Mucosa of stomach (tissue), 1 donor: ENCODE measurements around the gene POU2F3.

Experiments
- H3K27me3 ChIP-seq: one replicate; pipeline ENCODE4 v1.7.0; 2013; ENCODE audit warnings: mild to moderate bottlenecking, low read length; ENCODE audit not compliant: control insufficient read depth, insufficient read depth
- H3K36me3 ChIP-seq: one replicate; pipeline ENCODE4 v1.7.0; 2013; ENCODE audit warnings: low read length; ENCODE audit not compliant: control insufficient read depth, insufficient read depth
- H3K4me1 ChIP-seq: one replicate; pipeline ENCODE4 v1.7.0; 2013; ENCODE audit warnings: mild to moderate bottlenecking, low read length; ENCODE audit not compliant: control insufficient read depth, insufficient read depth
- H3K4me3 ChIP-seq: one replicate; pipeline ENCODE4 v1.7.0; 2013; ENCODE audit warnings: low read length
- H3K9ac ChIP-seq: one replicate; pipeline ENCODE4 v1.7.0; 2013; ENCODE audit warnings: mild to moderate bottlenecking, low read length, moderate library complexity
- H3K9me3 ChIP-seq: one replicate; pipeline ENCODE4 v1.7.0; 2013; ENCODE audit warnings: mild to moderate bottlenecking, low read length, moderate library complexity; ENCODE audit not compliant: control insufficient read depth
- donor health status: Pancreatic carcinoma.

Gene POU2F3

DNA sequence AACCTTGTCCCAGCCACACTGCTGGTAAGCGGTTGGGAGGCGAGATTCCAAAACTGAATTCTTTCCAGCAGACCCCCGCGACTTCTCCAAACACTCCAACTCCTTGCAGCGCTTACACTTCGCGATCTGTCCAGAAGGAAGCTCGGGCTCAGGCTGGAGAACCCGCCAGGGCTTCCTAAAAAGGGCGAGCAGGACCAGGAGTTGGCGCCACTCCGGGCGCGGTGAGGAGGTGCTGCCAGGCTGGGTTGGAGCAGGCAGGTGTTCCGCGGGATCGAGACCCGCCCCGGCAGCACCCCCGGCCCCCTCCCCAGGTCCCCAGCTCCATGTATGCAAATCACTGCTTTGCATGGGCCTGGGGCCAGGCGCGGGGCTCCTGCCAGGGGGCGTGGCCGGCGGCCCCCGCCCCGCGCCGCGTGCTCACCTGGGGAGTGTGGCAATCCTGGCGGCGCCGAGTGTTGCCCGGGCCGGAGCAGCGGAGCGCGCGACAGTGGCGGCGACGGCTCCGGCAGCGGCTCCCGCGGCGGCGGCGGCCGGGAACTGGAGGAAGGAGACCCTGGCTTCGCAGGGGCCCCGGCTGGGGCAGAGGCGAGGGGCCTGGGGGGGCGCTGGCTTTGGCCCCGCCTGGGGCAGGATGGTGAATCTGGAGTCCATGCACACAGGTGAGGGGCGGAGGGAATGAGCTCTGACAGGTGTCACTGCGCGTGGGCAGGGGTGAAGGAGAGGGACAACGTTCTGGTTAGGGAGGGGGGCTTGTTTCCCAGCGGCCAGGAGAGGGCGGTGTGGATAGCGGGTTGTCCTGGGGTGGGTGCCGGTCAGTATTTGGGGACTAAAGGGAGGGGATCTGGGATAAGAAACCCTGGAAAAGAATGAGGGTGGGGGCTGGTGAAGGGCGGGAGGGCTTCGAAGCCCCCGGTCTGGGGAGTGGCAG lies at the start of gene POU2F3:
TSS of gene POU2F3 (plus strand) at position 428 of the 928 bp plus-strand sequence. CDS start at position 632, 204 bp downstream.
- H3K27me3 ChIP-seq = peaks cover 43% of the 10 kb centered on the region

GRCh38 chr11:120191058-120191457 lies 48.9 kb upstream of the POU2F3 start:
- H3K4me1 ChIP-seq = peaks cover 40% of the 10 kb centered on the region

More for the DNA sequence above, at the start of gene POU2F3:
- Histone ChIP-seq H3K4me3 (no peak within 1 kb of the TSS), H3K9me3 (no peaks in the 10 kb centered on the region), H3K4me1 (peaks cover 7% of the 10 kb centered on the region), H3K9ac (no peak within 1 kb of the TSS), H3K36me3 (no peaks in the 10 kb centered on the region)

DNA sequence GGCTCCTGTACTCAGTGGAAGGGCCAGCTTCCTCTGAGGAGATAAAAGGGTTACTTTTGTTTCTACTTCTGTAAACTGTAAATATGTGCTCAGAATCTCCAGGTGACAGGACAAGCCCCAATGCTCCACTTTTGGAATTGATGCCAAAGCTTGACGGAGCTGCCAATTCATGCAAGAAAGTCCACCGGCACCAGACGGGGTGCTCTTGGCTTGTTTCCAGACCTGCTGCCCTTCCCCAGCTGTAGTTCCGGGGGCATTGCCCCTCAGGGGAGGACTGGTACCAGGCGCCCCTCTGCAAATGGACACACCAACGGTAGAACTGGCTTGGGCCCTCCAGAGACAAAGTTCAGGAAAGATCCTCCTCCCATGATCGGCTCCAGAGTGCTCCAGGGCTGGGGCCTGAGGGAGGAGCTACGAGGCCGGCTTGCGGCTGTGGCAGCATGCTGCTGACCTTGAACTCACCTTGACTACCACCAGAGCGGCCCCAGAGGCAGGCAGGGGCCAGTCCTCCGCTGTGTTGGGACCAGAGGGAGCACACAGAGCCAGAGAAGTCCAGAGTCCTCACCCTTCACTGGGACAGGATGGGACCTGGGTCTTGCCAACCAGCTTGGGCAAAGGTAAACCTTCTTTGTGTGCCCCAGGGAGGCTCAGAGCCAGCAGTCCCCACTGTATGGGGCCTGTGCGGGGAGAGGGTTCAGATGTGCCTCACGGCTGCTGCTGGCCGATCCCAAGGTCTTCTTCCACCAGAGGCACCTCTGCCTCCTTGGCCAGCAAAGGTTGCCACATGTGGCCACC lies 46.9 kb upstream of the POU2F3 start:
- Histone ChIP-seq H3K9ac (no peak overlapping the region), H3K36me3 (no peaks in the 10 kb centered on the region), H3K9me3 (no peaks in the 10 kb centered on the region), H3K27me3 (peaks cover 5% of the 10 kb centered on the region), H3K4me3 (no peak overlapping the region), H3K4me1 (peaks cover 20% of the 10 kb centered on the region)

More at GRCh38 chr11:120191058-120191457, 48.9 kb upstream of the POU2F3 start:
- H3K27me3 ChIP-seq = no peaks in the 10 kb centered on the region
- H3K36me3 ChIP-seq = no peaks in the 10 kb centered on the region
- no peaks in the 10 kb centered on the region for H3K9me3 ChIP-seq
- H3K4me3 ChIP-seq = no peak overlapping the region
- H3K9ac ChIP-seq = no peak overlapping the region

- Histone ChIP-seq H3K9me3 (no peaks in the 10 kb centered on the region), H3K4me1 (peaks cover 11% of the 10 kb centered on the region), H3K9ac (no peak overlapping the region), H3K27me3 (peaks cover 5% of the 10 kb centered on the region), H3K36me3 (no peaks in the 10 kb centered on the region), H3K4me3 (no peak overlapping the region)
Measured at GRCh38 chr11:120194166-120194565, 45.8 kb upstream of the POU2F3 start.

GRCh38 chr11:120195601-120196320 lies 44.2 kb upstream of the POU2F3 start:
- no peak overlapping the region for H3K4me3 ChIP-seq
- H3K4me1 ChIP-seq = no peaks in the 10 kb centered on the region
- H3K9ac ChIP-seq = no peak overlapping the region
- no peaks in the 10 kb centered on the region for H3K36me3 ChIP-seq
- no peaks in the 10 kb centered on the region for H3K9me3 ChIP-seq
- peaks cover 5% of the 10 kb centered on the region for H3K27me3 ChIP-seq

DNA sequence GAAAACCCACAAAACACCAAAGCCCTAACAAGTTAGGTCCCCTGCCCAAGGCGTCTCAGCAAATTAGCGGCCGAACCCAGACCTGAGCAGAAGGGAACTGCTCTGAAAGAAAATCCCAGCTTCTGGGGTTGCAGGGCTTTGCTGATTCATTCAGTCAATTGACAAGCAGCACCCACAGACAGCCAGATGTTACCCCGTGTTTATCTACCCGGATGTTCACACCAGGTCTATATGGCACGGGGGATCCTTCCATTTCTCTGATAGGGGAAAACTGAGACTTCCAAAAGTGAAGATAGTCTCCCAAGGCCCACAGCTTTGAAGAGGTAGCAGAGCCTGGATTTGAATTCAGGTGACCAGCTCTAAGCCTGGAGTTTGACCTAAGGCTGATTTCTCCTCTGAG lies 43.1 kb upstream of the POU2F3 start:
- H3K4me3 ChIP-seq = no peak overlapping the region
- H3K4me1 ChIP-seq = no peaks in the 10 kb centered on the region
- H3K9me3 ChIP-seq = no peaks in the 10 kb centered on the region
- peaks cover 5% of the 10 kb centered on the region for H3K27me3 ChIP-seq
- H3K36me3 ChIP-seq = no peaks in the 10 kb centered on the region
- H3K9ac ChIP-seq = no peak overlapping the region

DNA sequence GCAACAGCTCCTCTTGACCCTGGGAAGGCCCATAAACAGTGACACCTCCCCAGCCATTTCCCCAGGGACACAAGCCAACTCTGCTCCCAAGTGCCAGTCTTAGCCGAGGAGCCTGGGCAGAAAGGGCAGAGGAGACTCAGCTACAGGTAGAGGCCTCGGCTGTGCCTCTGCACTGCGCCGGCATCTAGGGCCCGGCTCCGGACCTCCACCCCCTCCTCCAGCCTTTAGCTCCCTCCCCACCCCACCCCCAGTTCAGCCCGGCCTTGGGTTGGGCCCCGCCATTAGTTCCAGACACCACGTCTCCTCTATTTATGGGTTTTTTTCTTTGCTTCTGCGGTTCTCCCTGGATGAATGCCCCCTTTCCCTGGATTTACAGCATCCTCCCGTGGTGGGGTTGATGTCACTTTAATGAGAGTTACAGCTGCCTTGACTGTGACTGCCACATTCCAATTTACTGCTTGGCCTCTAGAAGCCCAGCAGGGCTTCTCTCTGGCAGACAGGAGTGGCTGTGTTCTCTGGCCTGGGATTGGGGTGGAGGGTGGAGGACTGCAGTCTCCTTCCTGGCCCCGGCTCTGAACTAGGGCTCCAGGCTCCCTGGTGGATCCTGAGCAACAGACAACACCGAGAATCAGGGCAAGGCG lies 42.6 kb upstream of the POU2F3 start:
- H3K9ac ChIP-seq = no peak overlapping the region

DNA sequence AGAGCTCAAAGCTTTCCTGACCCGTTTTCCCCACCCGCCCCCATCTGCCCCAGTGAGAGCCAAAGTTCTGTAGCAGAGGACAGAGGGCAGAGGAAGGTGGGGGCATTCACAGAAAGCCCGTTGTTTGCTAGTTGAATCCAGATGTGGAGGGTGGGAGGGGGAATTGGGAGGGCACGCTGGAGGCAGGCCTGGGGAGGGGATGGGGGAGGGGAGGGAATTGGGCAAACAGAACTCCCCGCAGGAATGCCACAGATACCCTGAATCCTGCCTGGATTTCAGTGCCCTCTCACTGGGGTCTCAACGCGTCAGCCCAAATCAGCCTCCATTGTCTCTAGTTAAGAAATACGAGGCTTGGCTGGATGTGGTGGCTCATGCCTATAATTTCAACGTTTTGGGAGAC lies 42.0 kb upstream of the POU2F3 start:
- Histone ChIP-seq H3K9ac (no peak overlapping the region), H3K36me3 (no peaks in the 10 kb centered on the region), H3K4me1 (no peaks in the 10 kb centered on the region), H3K4me3 (no peak overlapping the region), H3K9me3 (no peaks in the 10 kb centered on the region), H3K27me3 (peaks cover 5% of the 10 kb centered on the region)

More for the DNA sequence above, 42.6 kb upstream of the POU2F3 start:
- Histone ChIP-seq H3K4me3 (no peak overlapping the region), H3K4me1 (no peaks in the 10 kb centered on the region), H3K27me3 (peaks cover 5% of the 10 kb centered on the region), H3K36me3 (no peaks in the 10 kb centered on the region), H3K9me3 (no peaks in the 10 kb centered on the region)

DNA sequence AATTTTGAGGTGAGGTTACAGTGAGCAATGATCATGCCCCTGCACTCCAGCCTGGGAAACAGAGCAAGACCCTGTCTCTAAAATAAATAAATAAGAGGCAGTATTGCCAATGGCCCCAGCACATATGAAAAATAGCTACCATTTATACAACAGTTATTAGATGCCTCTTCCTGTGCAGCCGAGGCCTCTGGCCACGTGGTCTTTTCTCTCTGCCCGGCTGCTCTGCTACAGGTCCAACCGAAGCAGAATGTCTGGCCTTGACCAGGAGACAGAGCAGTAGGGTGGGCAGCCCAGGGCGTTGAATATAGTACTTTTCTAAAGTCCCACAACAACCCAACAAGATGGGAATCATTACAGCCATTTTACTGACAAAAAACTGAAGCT lies 41.5 kb upstream of the POU2F3 start:
- H3K27me3 ChIP-seq = peaks cover 5% of the 10 kb centered on the region
- H3K36me3 ChIP-seq = no peaks in the 10 kb centered on the region
- no peaks in the 10 kb centered on the region for H3K4me1 ChIP-seq
- H3K4me3 ChIP-seq = no peak overlapping the region
- no peaks in the 10 kb centered on the region for H3K9me3 ChIP-seq
- H3K9ac ChIP-seq = no peak overlapping the region

GRCh38 chr11:120198787-120199469 lies 41.0 kb upstream of the POU2F3 start:
- H3K4me1 ChIP-seq = no peaks in the 10 kb centered on the region
- no peak overlapping the region for H3K9ac ChIP-seq

DNA sequence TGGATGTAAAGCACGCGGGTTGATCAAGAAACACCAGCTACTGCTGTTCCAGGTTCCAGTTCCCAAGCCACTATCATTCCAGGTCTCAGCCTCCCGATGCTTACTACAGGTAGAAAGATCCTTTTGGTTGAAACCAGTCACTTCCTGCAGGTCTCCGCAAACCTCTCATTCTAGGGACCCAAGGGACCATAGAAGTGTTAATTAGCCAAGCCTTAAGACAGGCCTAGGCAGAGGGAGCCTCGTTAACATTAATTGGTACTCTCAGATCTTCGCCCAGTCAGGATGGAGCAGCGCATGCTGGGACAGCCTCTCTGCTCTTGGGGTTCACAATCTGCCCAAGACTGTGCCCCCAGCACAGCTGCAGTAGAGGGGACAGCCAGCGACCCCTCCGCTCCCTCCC lies 40.3 kb upstream of the POU2F3 start:
- Histone ChIP-seq H3K9ac (no peak overlapping the region), H3K4me3 (no peak overlapping the region), H3K36me3 (no peaks in the 10 kb centered on the region), H3K27me3 (peaks cover 5% of the 10 kb centered on the region), H3K9me3 (no peaks in the 10 kb centered on the region), H3K4me1 (no peaks in the 10 kb centered on the region)

More at GRCh38 chr11:120198787-120199469, 41.0 kb upstream of the POU2F3 start:
- Histone ChIP-seq H3K27me3 (peaks cover 5% of the 10 kb centered on the region), H3K36me3 (no peaks in the 10 kb centered on the region), H3K4me3 (no peak overlapping the region), H3K9me3 (no peaks in the 10 kb centered on the region)
